Liver (tissue), 9 donors: ENCODE results near the gene ARTN. TPM values are rescaled to one million over a fixed set of nuclear protein-coding genes. Genes with fewer than 3 reads are reported as not detected.
A peak's percentile ranks its signal among the peaks of the same experiment; 100 is the strongest.

Experiments
- DNase-seq: peaks from one replicate; pipeline ENCODE4 v3.0.0-alpha.2; 2017; ENCODE audit warnings: low spot score
- H3K27ac ChIP-seq, 2 donors: one replicate each; pipeline ENCODE4 v1.7.0; 2013; ENCODE audit warnings: inconsistent platforms in 2 of 2, low read length in 2 of 2, control low read depth in 1 of 2, low read depth in 1 of 2, mild to moderate bottlenecking in 1 of 2
- H3K27me3 ChIP-seq, 4 donors: one replicate each; pipeline versions ENCODE4 v1.6.1 to v1.7.0; 2013; ENCODE audit warnings: low read length in 3 of 4, inconsistent platforms in 1 of 4, mild to moderate bottlenecking in 1 of 4, moderate library complexity in 1 of 4; ENCODE audit not compliant: control insufficient read depth in 4 of 4, insufficient read depth in 4 of 4
- H3K36me3 ChIP-seq, 4 donors: one replicate each; pipeline versions ENCODE4 v1.6.1 to v1.7.0; 2013; ENCODE audit warnings: low read length in 3 of 4, mild to moderate bottlenecking in 3 of 4, low read depth in 1 of 4, moderate library complexity in 1 of 4; ENCODE audit not compliant: control insufficient read depth in 4 of 4, insufficient read depth in 3 of 4
- H3K4me1 ChIP-seq, 4 donors: one replicate each; pipeline versions ENCODE4 v1.6.1 to v1.7.0; 2013; ENCODE audit warnings: low read length in 3 of 4, mild to moderate bottlenecking in 3 of 4, moderate library complexity in 1 of 4; ENCODE audit not compliant: control insufficient read depth in 4 of 4, insufficient read depth in 4 of 4
- H3K4me3 ChIP-seq, 3 donors: one replicate each; pipeline versions ENCODE4 v1.6.1 to v1.7.0; 2013; ENCODE audit warnings: low read length in 3 of 3, control low read depth in 1 of 3, low read depth in 1 of 3, mild to moderate bottlenecking in 1 of 3
- H3K9ac ChIP-seq, 2 donors: one replicate each; pipeline ENCODE4 v1.7.0; 2013; ENCODE audit warnings: low read length in 2 of 2, mild to moderate bottlenecking in 2 of 2, moderate library complexity in 2 of 2, control low read depth in 1 of 2, low read depth in 1 of 2
- H3K9me3 ChIP-seq, 4 donors: one replicate each; pipeline versions ENCODE4 v1.6.1 to v1.7.0; 2013; ENCODE audit warnings: low read length in 3 of 4; ENCODE audit not compliant: control insufficient read depth in 4 of 4
- CTCF ChIP-seq: fragments of 150-350 bp; IDR thresholded peaks from 2 replicates; pipeline ENCODE4 v1.5.1; 2017; ENCODE audit warnings: improper control_type of control experiment, low read depth, low read length; ENCODE audit not compliant: missing input control
- EGR1 ChIP-seq, 2 donors: IDR thresholded peaks; 2 replicates each; pipeline ENCODE4 v1.6.1; 2016 to 2018; ENCODE audit warnings: antibody characterized with exemption in 2 of 2, low read depth in 2 of 2
- FOXA1 ChIP-seq: IDR thresholded peaks from 2 replicates; pipeline ENCODE4 v1.6.1; 2016; ENCODE audit warnings: antibody characterized with exemption
- FOXA2 ChIP-seq: IDR thresholded peaks from 2 replicates; pipeline ENCODE4 v1.6.1; 2016; ENCODE audit warnings: antibody characterized with exemption
- GABPA ChIP-seq, 2 donors: IDR thresholded peaks in 1 of 2; conservative IDR thresholded peaks in 1 of 2; 2 replicates each; pipeline ENCODE4 v1.6.1; 2016; ENCODE audit warnings: antibody characterized with exemption in 2 of 2, mild to moderate bottlenecking in 1 of 2, moderate library complexity in 1 of 2
- HNF4A ChIP-seq, 2 donors: conservative IDR thresholded peaks; 2 replicates each; pipeline ENCODE4 v1.6.1; 2016; ENCODE audit warnings: antibody characterized with exemption in 2 of 2, mild to moderate bottlenecking in 2 of 2
- HNF4G ChIP-seq: IDR thresholded peaks from 2 replicates; pipeline ENCODE4 v1.6.1; 2016; ENCODE audit warnings: antibody characterized with exemption
- JUND ChIP-seq, 2 donors: IDR thresholded peaks; 2 replicates each; pipeline ENCODE4 v1.6.1; 2016; ENCODE audit warnings: antibody characterized with exemption in 2 of 2
- MAX ChIP-seq: IDR thresholded peaks from 2 replicates; pipeline ENCODE4 v1.6.1; 2016; ENCODE audit warnings: antibody characterized with exemption
- NR2F2 ChIP-seq: IDR thresholded peaks from 2 replicates; pipeline ENCODE4 v1.6.1; 2016; ENCODE audit warnings: antibody characterized with exemption
- RAD21 ChIP-seq, 2 donors: IDR thresholded peaks; 2 replicates each; pipeline ENCODE4 v1.6.1; 2016; ENCODE audit warnings: antibody characterized with exemption in 2 of 2, mild to moderate bottlenecking in 2 of 2
- REST ChIP-seq: IDR thresholded peaks from 2 replicates; pipeline ENCODE4 v1.6.1; 2016; ENCODE audit warnings: antibody characterized with exemption, mild to moderate bottlenecking
- RXRA ChIP-seq, 2 donors: IDR thresholded peaks; 2 replicates each; pipeline ENCODE4 v1.6.1; 2017 to 2018; ENCODE audit warnings: antibody characterized with exemption in 2 of 2, mild to moderate bottlenecking in 1 of 2
- SP1 ChIP-seq: IDR thresholded peaks from 2 replicates; pipeline ENCODE4 v1.6.1; 2018; ENCODE audit warnings: antibody characterized with exemption, mild to moderate bottlenecking
- TAF1 ChIP-seq: conservative IDR thresholded peaks from 2 replicates; pipeline ENCODE4 v1.6.1; 2016; ENCODE audit warnings: antibody characterized with exemption, mild to moderate bottlenecking
- YY1 ChIP-seq: IDR thresholded peaks from 2 replicates; pipeline ENCODE4 v1.6.1; 2016; ENCODE audit warnings: antibody characterized with exemption, mild to moderate bottlenecking
- ZBTB33 ChIP-seq: IDR thresholded peaks from 2 replicates; pipeline ENCODE4 v1.6.1; 2016; ENCODE audit warnings: antibody characterized with exemption
- WGBS: extraction: QIAGEN DNeasy Blood & Tissue Kit; methylation state at CpG from one replicate; pipeline ENCODE4 v1.1.7; 2013; 5-methylcytosine and 5-hydroxymethylcytosine counted together
- polyA plus RNA-seq, 2 donors: library from polyadenylated mRNA; stranded (reverse) in 1 of 2; unstranded in 1 of 2; fragments of 200-250 nt in 1 of 2; fragments of >200 nt in 1 of 2; fragmentation: Nextera tagmentation in 1 of 2; extraction: Ambion mirVana in 1 of 2; gene quantifications; one replicate each; pipeline versions ENCODE4 v1.2.1 to v1.2.3, GENCODE V29; 2013 to 2015
- total RNA-seq, 2 donors: library from RNA; depleted of rRNA; stranded (reverse); fragments of >200 nt; gene quantifications; one replicate each; pipeline ENCODE4 v1.2.3, GENCODE V29; 2014
- TF ChIP-seq, protein P1 (sequence below): IDR thresholded peaks from 2 replicates; pipeline ENCODE4 v1.6.1; 2016; ENCODE audit warnings: antibody characterized with exemption
- donor health status: healthy.
- donor health status: healthy.
- donor health status: healthy.
- donor health status: healthy.
- donor health status: healthy.

Gene ARTN
- total and polyA plus RNA-seq, 4 donors = 0.05 to 0.08 TPM; not detected in 2

GRCh38 chr1:43969746-43970466 is 36.3 kb downstream of the ARTN start, which contains the start of gene DPH2:
Gene DPH2, plus strand, starts transcription at chr1:43970010. Its CDS starts 166 bp downstream, at chr1:43970176.
- Histone ChIP-seq H3K4me3 (peak within 1 kb of the TSS; percentile 79 to 98 (median 89)), H3K27me3 (no peaks in the 10 kb centered on the region), H3K36me3 (peaks cover 0 to 23% (median 5%) of the 10 kb centered on the region in 4 donors), H3K9ac (peak within 1 kb of the TSS; percentile 0 to 13), H3K4me1 (peaks cover 3 to 27% (median 19%) of the 10 kb centered on the region in 4 donors), H3K9me3 (no peaks in the 10 kb centered on the region), H3K27ac (no peak within 1 kb of the TSS)
- WGBS = under 1% methylated on average over 47 of the region's 47 CpGs
- peak; percentile 95 for DNase-seq
- TF ChIP-seq CTCF (no peak), HNF4G (no peak), YY1 (peak; percentile 69), RXRA (IDR thresholded peaks at IDR 0.05) (no peak), JUND (IDR thresholded peaks at IDR 0.05) (no peak), RAD21 (IDR thresholded peaks at IDR 0.05) (no peak), NR2F2 (no peak), GABPA (IDR thresholded peaks at IDR 0.05 in 1 of 2, conservative IDR thresholded peaks at IDR 0.05 in 1 of 2) (peak; percentile 76 to 94), SP1 (peak; percentile 59), HNF4A (conservative IDR thresholded peaks at IDR 0.05) (no peak), ZBTB33 (no peak), REST (peak; percentile 79), EGR1 (IDR thresholded peaks at IDR 0.05; ENCODE audit: low read depth in 2 of 2) (no peak), MAX (peak; percentile 93), FOXA1 (no peak), FOXA2 (no peak), TAF1 (no peak)
- TF ChIP-seq, protein P1, sequence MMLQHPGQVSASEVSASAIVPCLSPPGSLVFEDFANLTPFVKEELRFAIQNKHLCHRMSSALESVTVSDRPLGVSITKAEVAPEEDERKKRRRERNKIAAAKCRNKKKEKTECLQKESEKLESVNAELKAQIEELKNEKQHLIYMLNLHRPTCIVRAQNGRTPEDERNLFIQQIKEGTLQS = no peak
